Pancreas (tissue), 10 donors: ENCODE data around the gene PEX14. TPM values are rescaled to one million over a fixed set of nuclear protein-coding genes. Genes with fewer than 3 reads are reported as not detected.

ENCODE experiments used
- ATAC-seq, 4 donors: fragments of 200-7000 bp; cut with Tn5 transposase; one replicate each; pipeline versions ENCODE4 v1.8.0 to v1.9.1; 2020; ENCODE audit warnings: mild to moderate bottlenecking in 4 of 4, moderate library complexity in 4 of 4
- DNase-seq, 6 donors: peaks; one replicate each; pipeline ENCODE4 v3.0.0-alpha.2; 2020
- FAIRE-seq: peaks from 2 replicates; lab custom pipeline; 2012; peaks lifted over from hg19 to GRCh38; lab: Jason Lieb, UNC
- H3K27ac ChIP-seq, 4 donors: fragments of 200-600 bp; sonication (generic); 1 replicate in 3 of 4; 2 replicates in 1 of 4; pipeline versions ENCODE4 v1.5.0 to v1.8.0; 2020
- H3K27me3 ChIP-seq, 4 donors: fragments of 200-600 bp; one replicate each; pipeline ENCODE4 v1.8.0; 2021
- H3K36me3 ChIP-seq, 3 donors: fragments of 200-600 bp; sonication (generic) in 1 of 3; one replicate each; pipeline versions ENCODE4 v1.5.0 to v1.8.0; 2020 to 2021
- H3K4me1 ChIP-seq, 3 donors: fragments of 200-600 bp; one replicate each; pipeline ENCODE4 v1.8.0; 2021
- H3K4me3 ChIP-seq, 4 donors: fragments of 200-600 bp; sonication (generic) in 2 of 4; one replicate each; pipeline versions ENCODE4 v1.5.0 to v1.8.0; 2020 to 2021
- H3K9me3 ChIP-seq, 4 donors: fragments of 200-600 bp; one replicate each; pipeline ENCODE4 v1.8.0; 2021
- WGBS, 2 donors: extraction: QIAGEN DNeasy Blood & Tissue Kit; methylation state at CpG; one replicate each; pipeline ENCODE4 v1.1.7; 2013; 5-methylcytosine and 5-hydroxymethylcytosine counted together
- intact Hi-C, 3 donors: fragments of 100-400 bp; cut with DNase I; formaldehyde crosslinking; loops; one replicate each; pipeline versions ENCODE4 v1.11.1 to v1.14.2; 2022
- polyA plus RNA-seq, 2 donors: library from polyadenylated mRNA; stranded (reverse); fragments of 200-250 nt; gene quantifications; one replicate each; pipeline ENCODE4 v1.2.3, GENCODE V29; 2013
- total RNA-seq, 6 donors: library from RNA; stranded (reverse); fragmentation: NEBNext Ultra II Directional in 4 of 6; extraction: Animal tissue kit (Norgen Biotek cat#: 25700) in 4 of 6; gene quantifications; one replicate each; pipeline versions ENCODE4 v1.2.1 to v1.2.4, GENCODE V29; 2021 to 2023
- TF ChIP-seq, protein P1 (sequence below), 4 donors: fragments of 200-600 bp; sonication (generic) in 3 of 4; IDR thresholded peaks; one replicate each; pipeline versions ENCODE4 v1.5.0 to v1.8.0; 2021; ENCODE audit warnings: antibody characterized with exemption in 4 of 4
- donor health status: healthy with polysubstance abuse.
- donor health status: DM: no; HTN: no; CAD: no; lungs with moderate emphysema.
- donor health status: DM: no; HTN: no; CAD: no.
- donor health status: control.
- donor health status: control.
- donor health status: Bipolar disorder and iron deficiency.
- donor health status: DM: yes; HTN: yes; CAD: no.
- donor health status: DM: no; HTN: no; CAD: no.
- donor health status: DM: no; HTN: no; CAD: no.
- donor health status: DM: yes; HTN: yes; CAD: no.

PEX14 gene
- total and polyA plus RNA-seq, 8 donors = 6.0 to 12.8 (median 8.2) TPM

DNA sequence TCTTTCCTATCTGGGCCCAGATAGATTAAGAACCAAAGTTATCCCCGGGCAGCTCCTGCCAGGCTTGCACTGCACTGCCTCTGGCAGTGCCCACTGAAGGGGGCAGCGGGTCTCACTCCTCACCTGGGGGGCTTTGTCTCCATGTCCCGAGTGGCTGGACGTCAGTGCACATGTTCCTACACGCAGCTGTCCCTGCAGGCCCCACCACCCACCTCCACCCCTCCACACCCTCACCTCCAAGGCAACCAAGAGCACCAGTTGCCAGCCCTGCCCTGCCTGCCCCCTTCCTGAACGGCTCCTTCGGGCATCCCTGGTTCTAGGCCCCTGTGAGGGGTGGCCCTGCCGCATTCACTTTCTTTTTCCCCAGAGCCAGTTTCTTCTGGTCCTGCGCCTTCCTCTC, 147.2 kb downstream of the PEX14 start:
- Histone ChIP-seq H3K27ac (no peak overlapping the region), H3K36me3 (no peaks in the 10 kb centered on the region), H3K4me1 (no peaks in the 10 kb centered on the region), H3K9me3 (no peaks in the 10 kb centered on the region), H3K27me3 (no peaks in the 10 kb centered on the region), H3K4me3 (no peak overlapping the region)
- TF ChIP-seq, protein P1, sequence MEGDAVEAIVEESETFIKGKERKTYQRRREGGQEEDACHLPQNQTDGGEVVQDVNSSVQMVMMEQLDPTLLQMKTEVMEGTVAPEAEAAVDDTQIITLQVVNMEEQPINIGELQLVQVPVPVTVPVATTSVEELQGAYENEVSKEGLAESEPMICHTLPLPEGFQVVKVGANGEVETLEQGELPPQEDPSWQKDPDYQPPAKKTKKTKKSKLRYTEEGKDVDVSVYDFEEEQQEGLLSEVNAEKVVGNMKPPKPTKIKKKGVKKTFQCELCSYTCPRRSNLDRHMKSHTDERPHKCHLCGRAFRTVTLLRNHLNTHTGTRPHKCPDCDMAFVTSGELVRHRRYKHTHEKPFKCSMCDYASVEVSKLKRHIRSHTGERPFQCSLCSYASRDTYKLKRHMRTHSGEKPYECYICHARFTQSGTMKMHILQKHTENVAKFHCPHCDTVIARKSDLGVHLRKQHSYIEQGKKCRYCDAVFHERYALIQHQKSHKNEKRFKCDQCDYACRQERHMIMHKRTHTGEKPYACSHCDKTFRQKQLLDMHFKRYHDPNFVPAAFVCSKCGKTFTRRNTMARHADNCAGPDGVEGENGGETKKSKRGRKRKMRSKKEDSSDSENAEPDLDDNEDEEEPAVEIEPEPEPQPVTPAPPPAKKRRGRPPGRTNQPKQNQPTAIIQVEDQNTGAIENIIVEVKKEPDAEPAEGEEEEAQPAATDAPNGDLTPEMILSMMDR (IDR thresholded peaks at IDR 0.05) = no peak
- 89 to 91% methylated on average over 9 of the region's 9 CpGs for WGBS, 2 donors
- no peak for ATAC-seq
- intact Hi-C loops = no loop called here
- peak in 2 of 6 donors; percentile 39 to 45 for DNase-seq
- no peak for FAIRE-seq

DNA sequence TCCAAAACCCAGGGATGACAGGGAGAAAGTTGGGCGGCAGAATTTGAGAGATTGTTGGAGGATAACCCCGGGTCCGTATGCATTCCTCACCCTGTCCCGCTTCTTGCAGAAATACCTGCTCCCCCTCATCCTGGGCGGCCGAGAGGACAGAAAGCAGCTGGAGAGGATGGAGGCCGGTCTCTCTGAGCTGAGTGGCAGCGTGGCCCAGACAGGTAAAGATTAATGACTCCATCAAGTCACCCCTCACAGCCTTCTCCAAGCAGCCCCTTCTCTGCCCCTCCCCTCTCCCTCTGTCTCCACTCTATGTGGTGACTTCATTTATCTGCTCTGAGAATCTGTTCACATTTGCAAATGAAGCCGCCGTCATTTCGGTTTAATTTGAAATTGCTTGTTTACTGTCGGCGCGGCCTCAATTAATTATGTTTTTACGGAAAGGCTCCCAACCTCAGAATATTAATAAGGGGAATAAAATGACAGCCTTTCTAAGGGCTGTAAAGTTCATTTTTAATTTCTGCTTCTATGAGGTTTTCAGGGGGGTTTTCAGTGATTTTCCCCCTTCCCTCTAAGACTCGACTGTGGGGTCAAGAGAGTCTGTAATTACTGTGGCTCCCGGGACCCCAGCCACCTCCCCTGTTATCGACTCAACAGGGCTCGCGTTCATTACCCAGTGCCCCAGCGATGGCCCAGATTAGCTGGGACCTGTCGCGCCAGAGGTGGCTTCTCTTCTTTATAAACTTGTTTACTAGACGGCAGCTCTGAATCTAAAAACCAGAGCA, 148.3 kb downstream of the PEX14 start:
- TF ChIP-seq, protein P1 (IDR thresholded peaks at IDR 0.05) = no peak
- 95 to 96% methylated on average over 24 of the region's 24 CpGs for WGBS, 2 donors
- H3K4me1 ChIP-seq = no peaks in the 10 kb centered on the region

DNA sequence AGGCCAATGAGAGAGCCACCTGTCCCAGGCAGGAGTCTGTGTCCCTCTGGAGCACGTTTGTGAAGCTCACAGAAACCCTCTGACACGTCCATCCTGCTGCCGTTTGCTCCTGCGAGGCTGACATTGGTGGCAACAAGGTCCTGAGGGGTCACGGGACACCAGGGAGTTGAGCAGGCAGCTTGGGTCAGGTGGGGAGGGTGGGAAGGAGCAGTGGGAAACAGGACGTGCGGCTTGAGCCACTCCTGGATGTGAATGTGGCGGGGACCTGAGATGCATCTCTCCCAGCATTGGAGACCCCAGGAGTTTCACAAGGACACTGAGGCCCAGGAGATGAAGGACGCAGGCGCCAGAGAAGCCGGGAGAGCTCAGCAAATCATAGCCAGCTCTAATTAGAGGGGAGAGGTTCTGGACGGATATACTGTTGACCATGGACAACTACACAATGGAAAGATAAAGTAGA, 149.0 kb downstream of the PEX14 start:
- no peak for ATAC-seq
- peak in 1 of 6 donors; percentile 38 for DNase-seq
- Histone ChIP-seq H3K36me3 (no peaks in the 10 kb centered on the region), H3K9me3 (no peaks in the 10 kb centered on the region), H3K4me1 (no peaks in the 10 kb centered on the region), H3K27me3 (no peaks in the 10 kb centered on the region), H3K27ac (no peak overlapping the region), H3K4me3 (no peak overlapping the region)
- intact Hi-C loops = no loop called here
- 92 to 94% methylated on average over 12 of the region's 12 CpGs for WGBS, 2 donors
- TF ChIP-seq, protein P1 (IDR thresholded peaks at IDR 0.05) = no peak
- FAIRE-seq = no peak

More for the DNA sequence above, 148.3 kb downstream of the PEX14 start:
- no peaks in the 10 kb centered on the region for H3K36me3 ChIP-seq
- ATAC-seq (no peak), DNase-seq (peak in 1 of 6 donors; percentile 18), FAIRE-seq (no peak)
- no peaks in the 10 kb centered on the region for H3K27me3 ChIP-seq
- intact Hi-C loops = no loop called here
- no peak overlapping the region for H3K27ac ChIP-seq
- H3K4me3 ChIP-seq = no peak overlapping the region
- H3K9me3 ChIP-seq = no peaks in the 10 kb centered on the region

DNA sequence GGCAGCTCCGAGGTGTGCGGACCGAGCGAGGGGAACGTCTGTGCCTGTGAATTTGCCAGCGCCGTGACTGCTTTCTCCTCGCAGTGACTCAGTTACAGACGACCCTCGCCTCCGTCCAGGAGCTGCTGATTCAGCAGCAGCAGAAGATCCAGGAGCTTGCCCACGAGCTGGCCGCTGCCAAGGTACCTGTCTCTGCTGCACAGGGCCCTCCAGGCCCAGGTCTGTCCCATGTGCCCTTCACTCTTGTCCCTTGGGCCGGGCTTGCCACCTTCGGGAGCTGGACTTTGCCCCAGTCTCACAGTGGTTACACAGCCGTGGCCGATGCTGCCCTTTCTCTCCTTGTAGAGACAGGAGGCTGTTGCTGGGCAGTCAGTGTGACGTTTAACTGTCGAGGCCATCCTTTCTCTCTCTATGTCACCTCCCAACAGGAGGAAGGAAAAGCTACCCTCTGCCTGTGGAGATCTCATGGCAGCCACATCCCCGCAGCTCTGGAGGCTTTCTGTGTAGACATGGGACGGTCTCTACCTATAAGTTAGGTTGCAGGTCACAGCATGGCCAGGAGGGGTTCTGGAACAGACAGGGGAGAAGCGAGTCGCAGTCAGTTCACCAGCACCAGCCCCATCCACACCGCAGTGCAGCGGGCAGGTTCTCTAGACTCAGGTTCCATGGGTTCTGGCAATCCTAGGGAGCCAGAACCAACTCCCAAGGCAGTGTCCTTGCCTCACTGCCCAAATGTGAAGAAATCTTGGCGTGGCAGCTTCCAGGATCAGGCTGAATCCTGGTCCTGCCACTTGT, 149.7 kb downstream of the PEX14 start:
- no peak overlapping the region for H3K27ac ChIP-seq
- DNase-seq (peak in 2 of 6 donors; percentile 52), ATAC-seq (peak in 1 of 4 donors; percentile 14), FAIRE-seq (no peak)
- no peak overlapping the region for H3K4me3 ChIP-seq
- intact Hi-C loops = no loop called here
- WGBS, 2 donors = 93 to 95% methylated on average over 26 of the region's 26 CpGs
- no peaks in the 10 kb centered on the region for H3K9me3 ChIP-seq
- TF ChIP-seq, protein P1 (IDR thresholded peaks at IDR 0.05) = no peak
- peaks cover 0 to 3% (median 0%) of the 10 kb centered on the region in 3 donors for H3K4me1 ChIP-seq
- H3K36me3 ChIP-seq = no peaks in the 10 kb centered on the region
- H3K27me3 ChIP-seq = no peaks in the 10 kb centered on the region
